Activated CD4-positive, alpha-beta T cell treated with anti-CD3 and anti-CD28 coated beads, Interleukin-2, amount 10 ng/mL, durations not matched to agents 7 days and 5 days (primary cell): Measurements from ENCODE around the gene AMBN. TPM values are rescaled to one million over a fixed set of nuclear protein-coding genes. Genes with fewer than 3 reads are reported as not detected.

ENCODE experiments used
- CTCF ChIA-PET: fragments of 350-600 bp; sonication (Branson Sonifier 250); formaldehyde crosslinking; loops from one replicate; lab custom pipeline; 2021; ENCODE audit warnings: antibody characterized with exemption; lab: Charles Lee
- POLR2A ChIA-PET: fragments of 350-600 bp; sonication (Branson Sonifier 250); formaldehyde crosslinking; loops from one replicate; lab custom pipeline; 2021; ENCODE audit warnings: antibody characterized with exemption; lab: Charles Lee
- DNase-seq: peaks from one replicate; pipeline ENCODE4 v3.0.0-alpha.2; 2020
- H3K27ac Mint-ChIP-seq: one replicate; pipeline ENCODE4 v1.8.0; 2021; ENCODE audit warnings: mild to moderate bottlenecking, moderate library complexity, mixed read lengths
- H3K27me3 Mint-ChIP-seq: one replicate; pipeline ENCODE4 v1.8.0; 2021; ENCODE audit warnings: mixed read lengths
- H3K36me3 Mint-ChIP-seq: one replicate; pipeline ENCODE4 v1.8.0; 2021; ENCODE audit warnings: low read depth, mixed read lengths
- H3K4me1 Mint-ChIP-seq: one replicate; pipeline ENCODE4 v1.8.0; 2021; ENCODE audit warnings: mixed read lengths
- H3K4me3 Mint-ChIP-seq: one replicate; pipeline ENCODE4 v1.8.0; 2021; ENCODE audit warnings: mild to moderate bottlenecking, moderate library complexity, mixed read lengths
- H3K9me3 Mint-ChIP-seq: one replicate; pipeline ENCODE4 v1.8.0; 2021; ENCODE audit warnings: mixed read lengths
- total RNA-seq, 2 experiments: library from RNA; stranded (reverse); gene quantifications; one replicate each; pipeline ENCODE4 v1.2.3, GENCODE V29; 2021

The AMBN gene
- total RNA-seq, result not detected

DNA sequence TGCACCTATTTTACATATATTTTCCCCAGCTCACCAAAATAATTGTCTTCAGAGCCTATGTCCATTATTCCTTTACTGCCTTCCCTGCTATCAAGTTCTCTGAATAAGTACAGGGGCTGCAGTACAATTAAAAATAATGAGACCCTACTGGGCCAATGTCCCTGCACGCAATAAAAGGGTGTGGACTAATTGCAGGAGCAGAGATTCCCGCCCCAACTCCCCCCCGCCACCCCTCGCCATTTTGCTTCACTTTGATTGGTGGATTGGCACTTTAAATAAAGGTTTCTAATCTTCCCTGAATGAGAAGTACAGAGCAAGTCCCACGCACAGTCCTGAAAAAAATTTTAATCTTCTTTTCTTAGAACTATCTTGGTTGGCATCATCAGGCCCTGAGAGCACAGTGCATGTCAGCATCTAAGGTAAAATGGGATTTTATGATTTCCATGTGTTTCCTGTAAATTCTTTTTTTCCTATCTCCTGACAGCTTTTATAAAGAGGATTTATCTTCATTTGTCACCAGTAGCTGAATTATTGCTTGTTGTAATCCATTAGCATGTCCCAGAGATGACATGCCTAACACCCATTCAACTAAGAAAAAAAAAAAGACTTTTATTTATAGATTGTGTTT lies at the start of gene AMBN:
Gene AMBN (plus strand): TSS at position 302 of the 628 bp plus-strand sequence. CDS start 103 bp downstream, at position 405.
- Mint-ChIP-seq H3K27me3 (peaks cover 7% of the 10 kb centered on the region), H3K4me1 (no peaks in the 10 kb centered on the region), H3K9me3 (no peaks in the 10 kb centered on the region), H3K36me3 (no peaks in the 10 kb centered on the region), H3K4me3 (no peak within 1 kb of the TSS), H3K27ac (no peak within 1 kb of the TSS)
- ChIA-PET CTCF (interaction anchor here (0.7 kb wide), 1 partner anchor 841 kb away, joined by 3 read pairs; no protein-coding TSS in a partner anchor), POLR2A (no interaction called here)
- no peak for DNase-seq

DNA sequence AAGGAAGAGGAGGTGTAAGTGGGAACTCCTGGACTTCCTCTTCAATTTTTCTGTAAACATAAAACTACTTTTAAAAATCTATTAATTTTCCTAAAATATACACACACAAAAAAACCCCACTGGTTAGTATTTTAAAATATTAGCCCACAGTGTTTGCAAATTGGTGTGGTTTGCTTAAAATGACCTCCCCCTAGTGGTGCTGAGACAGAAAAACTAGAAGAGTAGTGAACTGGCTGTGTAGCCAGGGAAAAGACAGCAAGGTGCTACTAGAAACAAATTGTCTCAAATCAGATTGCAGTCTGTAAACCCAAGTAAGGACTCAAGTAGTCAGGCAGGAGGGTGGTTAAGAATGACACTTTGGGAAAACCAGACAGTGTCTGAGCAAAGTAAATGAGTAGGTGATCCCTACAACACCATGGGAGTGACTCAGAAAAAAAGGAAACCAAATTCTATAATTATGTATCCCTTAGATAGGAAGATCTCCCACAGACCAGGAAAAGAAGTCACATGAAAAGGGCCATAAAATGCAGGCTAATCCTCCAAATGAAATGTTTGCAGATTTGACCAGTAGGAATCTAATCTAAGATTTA lies 47.7 kb upstream of the AMBN start:
- POLR2A ChIA-PET, result no interaction called here
- CTCF ChIA-PET, result no interaction called here
- no peak overlapping the region for H3K27ac Mint-ChIP-seq
- peaks cover 7% of the 10 kb centered on the region for H3K27me3 Mint-ChIP-seq
- no peak for DNase-seq
- H3K36me3 Mint-ChIP-seq, result no peaks in the 10 kb centered on the region
- no peak overlapping the region for H3K4me3 Mint-ChIP-seq
- H3K9me3 Mint-ChIP-seq, result no peaks in the 10 kb centered on the region
- H3K4me1 Mint-ChIP-seq, result no peaks in the 10 kb centered on the region

DNA sequence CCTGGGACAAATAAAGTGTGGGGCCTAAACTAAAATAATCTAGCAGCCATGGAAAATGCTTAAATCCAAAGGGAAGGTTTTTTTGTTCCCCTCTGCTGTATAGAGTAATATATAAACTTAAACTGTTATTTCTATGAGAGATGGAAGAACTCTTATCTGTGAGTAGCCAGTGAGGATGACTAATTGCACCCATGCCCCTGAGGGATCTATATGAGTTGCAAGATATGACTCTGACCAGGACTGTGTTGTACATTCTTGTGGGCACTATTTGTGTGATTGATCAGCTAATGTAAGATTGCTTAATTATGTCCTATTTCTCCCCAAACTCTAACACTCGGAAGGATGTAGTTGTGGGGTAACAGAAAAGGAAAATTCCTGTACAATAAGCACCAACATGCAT lies 35.2 kb upstream of the AMBN start:
- CTCF ChIA-PET, result no interaction called here
- peaks cover 3% of the 10 kb centered on the region for H3K27me3 Mint-ChIP-seq
- no peak overlapping the region for H3K27ac Mint-ChIP-seq
- H3K4me3 Mint-ChIP-seq, result no peak overlapping the region
- POLR2A ChIA-PET, result no interaction called here
- peaks cover 9% of the 10 kb centered on the region for H3K4me1 Mint-ChIP-seq
- no peaks in the 10 kb centered on the region for H3K9me3 Mint-ChIP-seq
- no peak for DNase-seq
- H3K36me3 Mint-ChIP-seq, result no peaks in the 10 kb centered on the region

GRCh38 chr4:70559211-70559830 lies 32.7 kb upstream of the AMBN start:
- H3K27ac Mint-ChIP-seq, result no peak overlapping the region
- peaks cover 9% of the 10 kb centered on the region for H3K4me1 Mint-ChIP-seq
- ChIA-PET CTCF (no interaction called here), POLR2A (no interaction called here)
- H3K9me3 Mint-ChIP-seq, result no peaks in the 10 kb centered on the region
- no peaks in the 10 kb centered on the region for H3K27me3 Mint-ChIP-seq
- H3K4me3 Mint-ChIP-seq, result no peak overlapping the region
- peak; percentile 56 for DNase-seq
- H3K36me3 Mint-ChIP-seq, result no peaks in the 10 kb centered on the region

DNA sequence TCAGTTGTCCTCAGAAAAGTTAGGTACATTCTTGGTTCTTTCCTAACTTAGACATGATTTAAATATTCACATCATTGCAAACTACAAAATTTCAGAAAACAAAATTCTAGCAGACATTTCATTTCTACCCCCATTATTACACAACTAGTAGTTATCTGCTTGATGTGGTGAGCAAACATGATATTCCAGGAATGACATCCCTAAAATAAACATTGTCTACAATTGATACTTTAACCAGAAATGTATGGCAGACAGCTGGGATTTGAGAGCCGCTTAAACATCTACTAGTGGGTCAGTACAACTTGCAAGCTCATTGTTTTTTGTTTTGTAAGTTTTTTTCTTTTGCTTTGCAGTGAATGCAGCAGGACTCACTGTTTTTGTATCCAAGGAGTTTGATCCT lies 32.1 kb upstream of the AMBN start:
- ChIA-PET CTCF (no interaction called here), POLR2A (no interaction called here)
- DNase-seq, result no peak
- Mint-ChIP-seq H3K4me1 (peaks cover 9% of the 10 kb centered on the region), H3K27me3 (no peaks in the 10 kb centered on the region), H3K36me3 (no peaks in the 10 kb centered on the region), H3K27ac (no peak overlapping the region), H3K9me3 (no peaks in the 10 kb centered on the region), H3K4me3 (no peak overlapping the region)

- no peak for DNase-seq
- peaks cover 2% of the 10 kb centered on the region for H3K9me3 Mint-ChIP-seq
Measured at GRCh38 chr4:70564033-70564432, 28.0 kb upstream of the AMBN start.

DNA sequence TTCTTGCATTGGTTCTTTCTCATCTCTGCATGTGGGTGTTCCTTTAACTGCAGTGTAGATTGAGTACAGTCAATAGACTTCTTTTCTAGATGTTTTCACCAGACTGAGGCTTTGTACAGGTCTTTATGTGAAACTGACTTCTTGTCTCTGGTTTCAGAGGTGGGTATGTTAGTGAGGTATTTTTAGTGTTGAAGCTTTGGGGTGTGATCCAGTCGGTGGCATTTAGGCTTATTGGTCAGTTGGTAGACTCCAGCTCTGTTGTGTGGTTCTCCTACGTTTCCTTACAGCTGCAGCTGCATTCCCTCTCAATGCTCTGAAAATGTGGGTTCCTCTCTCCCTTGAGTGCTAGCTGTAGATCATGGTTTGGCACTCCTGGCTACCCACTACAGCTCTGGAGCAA lies 21.3 kb upstream of the AMBN start:
- Mint-ChIP-seq H3K27me3 (peaks cover 3% of the 10 kb centered on the region), H3K4me1 (no peaks in the 10 kb centered on the region), H3K36me3 (no peaks in the 10 kb centered on the region), H3K27ac (no peak overlapping the region), H3K9me3 (peaks cover 3% of the 10 kb centered on the region), H3K4me3 (no peak overlapping the region)
- POLR2A ChIA-PET, result no interaction called here
- CTCF ChIA-PET, result no interaction called here
- no peak for DNase-seq

More at GRCh38 chr4:70564033-70564432, 28.0 kb upstream of the AMBN start:
- Mint-ChIP-seq H3K27me3 (peaks cover 3% of the 10 kb centered on the region), H3K27ac (no peak overlapping the region), H3K4me3 (no peak overlapping the region), H3K36me3 (no peaks in the 10 kb centered on the region), H3K4me1 (peaks cover 5% of the 10 kb centered on the region)
- ChIA-PET POLR2A (no interaction called here), CTCF (interaction anchor here (0.6 kb wide), 1 partner anchor 1518 kb away, joined by 3 read pairs; no protein-coding TSS in a partner anchor)

GRCh38 chr4:70571772-70572171 lies 20.3 kb upstream of the AMBN start:
- Mint-ChIP-seq H3K9me3 (peaks cover 3% of the 10 kb centered on the region), H3K36me3 (no peaks in the 10 kb centered on the region), H3K27me3 (peaks cover 3% of the 10 kb centered on the region), H3K4me1 (no peaks in the 10 kb centered on the region), H3K27ac (no peak overlapping the region), H3K4me3 (no peak overlapping the region)
- ChIA-PET CTCF (no interaction called here), POLR2A (no interaction called here)
- DNase-seq, result no peak

DNA sequence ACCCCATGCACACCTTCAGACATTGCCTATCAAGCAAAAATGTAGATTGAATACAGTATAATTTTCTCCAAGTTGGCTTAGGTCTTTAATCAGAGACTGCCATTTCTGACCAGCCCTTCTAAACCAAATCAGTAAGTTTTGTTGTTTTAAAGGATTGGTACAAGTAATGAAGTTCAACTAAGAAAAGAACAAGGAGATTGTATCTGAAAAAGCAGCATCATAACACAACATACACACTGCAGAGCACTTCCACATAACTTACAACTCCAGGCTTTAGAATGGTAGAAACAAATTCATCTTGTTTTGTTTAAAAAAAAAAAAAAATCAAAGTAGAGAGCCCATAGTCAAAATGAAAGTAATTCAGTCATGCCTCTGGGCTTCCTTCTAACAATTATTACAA lies 16.1 kb upstream of the AMBN start:
- Mint-ChIP-seq H3K36me3 (no peaks in the 10 kb centered on the region), H3K4me1 (no peaks in the 10 kb centered on the region), H3K27ac (no peak overlapping the region), H3K4me3 (no peak overlapping the region), H3K9me3 (no peaks in the 10 kb centered on the region), H3K27me3 (no peaks in the 10 kb centered on the region)
- ChIA-PET POLR2A (no interaction called here), CTCF (no interaction called here)
- DNase-seq, result no peak

- no peaks in the 10 kb centered on the region for H3K9me3 Mint-ChIP-seq
- DNase-seq, result no peak
- no peak overlapping the region for H3K4me3 Mint-ChIP-seq
- ChIA-PET CTCF (interaction anchor here (0.6 kb wide), 2 partner anchors 334 to 350 kb away, joined by 4 to 7 read pairs; no protein-coding TSS in a partner anchor), POLR2A (no interaction called here)
- no peaks in the 10 kb centered on the region for H3K27me3 Mint-ChIP-seq
- H3K27ac Mint-ChIP-seq, result no peak overlapping the region
- H3K36me3 Mint-ChIP-seq, result no peaks in the 10 kb centered on the region
- no peaks in the 10 kb centered on the region for H3K4me1 Mint-ChIP-seq
Measured at GRCh38 chr4:70577220-70577927, 14.7 kb upstream of the AMBN start.

DNA sequence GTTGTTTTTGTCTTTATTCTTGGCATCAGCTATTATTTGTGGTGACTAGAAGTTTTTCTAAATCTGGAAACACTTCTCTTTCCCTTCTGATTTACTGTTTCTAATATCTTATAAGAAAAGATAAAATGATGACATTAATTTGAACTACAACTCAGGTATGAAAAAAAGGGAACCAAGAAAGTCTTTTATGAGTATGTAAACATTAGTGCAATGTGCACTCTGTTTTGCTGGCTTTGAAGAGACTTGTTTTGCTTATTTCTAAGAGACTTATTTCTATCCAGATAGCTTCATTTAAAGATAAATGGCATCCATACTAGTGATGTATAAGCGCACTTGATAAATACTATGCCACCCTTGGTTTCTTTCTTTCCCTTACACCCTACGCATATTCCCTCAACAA lies 10.1 kb upstream of the AMBN start:
- DNase-seq, result no peak
- ChIA-PET CTCF (no interaction called here), POLR2A (no interaction called here)
- Mint-ChIP-seq H3K27ac (no peak overlapping the region), H3K36me3 (no peaks in the 10 kb centered on the region), H3K9me3 (no peaks in the 10 kb centered on the region), H3K4me1 (no peaks in the 10 kb centered on the region), H3K4me3 (no peak overlapping the region), H3K27me3 (no peaks in the 10 kb centered on the region)

GRCh38 chr4:70583952-70584834 lies 7.9 kb upstream of the AMBN start:
- DNase-seq, result no peak
- no peaks in the 10 kb centered on the region for H3K27me3 Mint-ChIP-seq
- no peaks in the 10 kb centered on the region for H3K9me3 Mint-ChIP-seq
- POLR2A ChIA-PET, result no interaction called here
- H3K36me3 Mint-ChIP-seq, result no peaks in the 10 kb centered on the region
- no peak overlapping the region for H3K4me3 Mint-ChIP-seq
- CTCF ChIA-PET, result no interaction called here
- H3K4me1 Mint-ChIP-seq, result no peaks in the 10 kb centered on the region
- no peak overlapping the region for H3K27ac Mint-ChIP-seq
